AG04449 (cell line): ENCODE data around the gene SIAH1.
"Not testable (repeated sequence)": the region's sequence is repeated elsewhere in the genome, so short reads cannot be mapped to it uniquely, and the experiment has no call there.

Experiments used
- CTCF ChIA-PET: fragments of 350-600 bp; formaldehyde crosslinking; extraction: SDS; loops from one replicate; lab custom pipeline; 2021; ENCODE audit warnings: antibody characterized with exemption; lab: Yijun Ruan, JAX
- POLR2A ChIA-PET: fragments of 400-600, 350-600 bp; formaldehyde crosslinking; extraction: SDS; loops from one replicate; lab custom pipeline; 2020; ENCODE audit warnings: antibody characterized with exemption, inconsistent platforms; lab: Yijun Ruan, JAX
- DNase-seq: peaks from one replicate; pipeline ENCODE4 v3.0.0-alpha.2; 2010; ENCODE audit warnings: low read depth, low spot score
- H3K4me3 ChIP-seq: 2 replicates; pipeline ENCODE4 v1.5.1; 2011; ENCODE audit warnings: low read depth, mild to moderate bottlenecking, control low read depth, low read length
- CTCF ChIP-seq: IDR thresholded peaks from one replicate; pipeline ENCODE4 v1.5.1; 2011; ENCODE audit warnings: mild to moderate bottlenecking, moderate library complexity, low read length, control low read depth, inconsistent platforms; ENCODE audit not compliant: insufficient read depth; ENCODE audit errors: missing control alignments

The SIAH1 gene

DNA sequence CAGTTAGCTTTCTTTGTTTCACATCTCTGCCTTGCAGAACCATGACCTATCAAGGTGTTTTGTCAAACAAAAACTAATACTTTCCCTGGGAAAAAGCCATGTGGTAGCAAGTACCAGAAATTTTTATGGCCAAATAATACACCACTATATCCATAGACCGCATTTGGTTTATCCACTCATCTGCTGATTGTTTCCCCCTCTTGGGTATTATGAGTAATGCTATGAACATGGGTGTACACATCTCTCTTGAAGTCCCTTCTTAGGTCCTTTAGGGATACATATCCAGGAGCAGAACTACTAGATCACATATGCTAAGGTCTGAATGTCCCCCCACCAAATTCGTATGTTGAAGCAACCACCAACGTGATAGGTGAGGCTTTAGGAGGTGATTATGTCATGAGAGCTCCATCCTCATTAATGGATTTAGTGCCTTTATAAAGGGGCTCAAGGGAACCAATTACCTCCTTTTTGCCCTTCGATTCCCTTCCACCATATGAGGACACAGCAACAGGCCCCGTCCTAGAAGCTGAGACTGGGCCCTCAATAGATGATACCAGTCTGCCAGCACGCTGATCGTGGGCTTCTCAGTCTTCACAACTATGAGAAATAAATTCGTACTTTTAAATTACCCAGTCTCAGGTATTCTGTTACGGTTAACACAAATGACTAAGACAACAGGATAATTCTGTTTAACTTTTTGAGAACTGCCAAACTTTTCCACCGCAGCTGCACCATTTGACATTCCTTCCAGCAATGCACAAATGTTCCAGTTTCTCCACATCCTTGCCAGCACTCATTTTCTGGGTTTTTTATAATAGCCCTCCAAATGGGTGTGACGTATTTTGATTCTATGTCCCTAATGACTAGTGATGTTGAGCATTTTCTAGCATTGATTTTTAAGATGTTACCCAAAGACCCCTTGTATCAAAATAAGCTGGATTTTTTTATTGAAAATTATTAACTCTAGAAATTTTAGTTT is 30.0 kb downstream of the SIAH1 start:
- ChIA-PET CTCF (interaction anchor here (0.9 to 5.3 kb wide), 17 partner anchors 9 to 1213 kb away, joined by 3 to 77 read pairs (median 5); no protein-coding TSS in a partner anchor), POLR2A (no interaction called here)
- no peak for DNase-seq
- no peak overlapping the region for H3K4me3 ChIP-seq
- TF ChIP-seq CTCF: no peak

DNA sequence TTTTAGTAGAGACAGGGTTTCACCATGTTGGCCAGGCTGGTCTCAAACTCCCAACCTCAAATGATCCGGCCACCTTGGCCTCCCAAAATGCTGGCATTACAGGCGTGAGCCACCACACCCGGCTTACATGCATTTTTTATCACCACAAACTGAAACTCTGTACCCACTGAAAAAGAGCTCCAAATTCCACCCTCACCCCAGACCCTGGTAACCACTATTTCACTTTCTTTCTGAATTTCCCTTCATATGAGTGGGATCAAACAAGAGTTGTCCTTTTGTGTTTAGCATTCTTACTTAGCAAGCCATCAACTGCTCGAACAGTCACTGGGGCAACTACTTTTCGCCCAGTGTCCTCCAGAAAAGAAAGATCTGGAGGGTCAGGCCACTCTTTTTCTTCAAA is 30.8 kb downstream of the SIAH1 start:
- H3K4me3 ChIP-seq, DNase-seq: not testable (repeated sequence)
- ChIA-PET POLR2A (interaction anchor here (1.6 kb wide), 1 partner anchor 11 kb away, joined by 4 read pairs; no protein-coding TSS in a partner anchor), CTCF (interaction anchor here (0.6 to 5.3 kb wide), 16 partner anchors 9 to 275 kb away, joined by 3 to 77 read pairs (median 5); no protein-coding TSS in a partner anchor)

DNA sequence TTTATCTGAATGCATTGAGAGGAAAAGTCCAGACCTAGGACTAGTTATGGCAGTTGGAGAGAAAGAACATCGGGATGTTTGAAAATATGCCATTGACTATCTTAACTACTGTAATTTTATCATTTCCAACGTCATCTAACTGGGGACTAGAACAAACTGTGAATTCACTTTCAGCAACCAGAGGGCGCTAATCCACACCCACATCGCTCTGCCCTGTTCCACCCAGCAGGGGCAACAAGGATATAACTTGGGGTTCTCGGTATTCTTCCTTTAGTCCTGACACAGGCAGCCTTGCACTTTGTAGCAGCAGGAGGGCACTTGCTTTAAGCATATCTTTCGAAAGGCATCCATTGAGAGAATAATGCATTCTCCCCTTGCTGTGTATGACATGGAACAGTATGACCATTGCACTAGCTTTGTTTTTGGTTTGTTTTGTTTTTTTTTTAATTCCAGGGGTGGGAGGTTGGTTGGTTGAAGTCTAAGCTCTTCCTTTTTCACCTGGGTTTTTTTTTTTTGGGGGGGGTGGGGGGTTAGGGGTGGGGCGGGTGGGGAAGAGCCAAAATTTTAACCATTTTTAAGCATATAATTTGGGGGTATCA is 31.5 kb downstream of the SIAH1 start:
- H3K4me3 ChIP-seq: no peak overlapping the region
- ChIA-PET POLR2A (interaction anchor here (1.6 kb wide), 1 partner anchor 12 kb away, joined by 4 read pairs; no protein-coding TSS in a partner anchor), CTCF (interaction anchor here (0.6 to 5.3 kb wide), 19 partner anchors 8 to 276 kb away, joined by 3 to 77 read pairs (median 5); no protein-coding TSS in a partner anchor)
- TF ChIP-seq CTCF: peak; percentile 83
- no peak for DNase-seq

GRCh38 chr16:48352648-48353390 is 32.4 kb downstream of the SIAH1 start:
- ChIA-PET POLR2A (interaction anchor here (1.6 kb wide), 1 partner anchor 13 kb away, joined by 4 read pairs; no protein-coding TSS in a partner anchor), CTCF (interaction anchor here (0.6 to 5.3 kb wide), 14 partner anchors 7 to 277 kb away, joined by 3 to 77 read pairs (median 4); no protein-coding TSS in a partner anchor)
- no peak for TF ChIP-seq CTCF
- no peak overlapping the region for H3K4me3 ChIP-seq
- DNase-seq: no peak

- ChIA-PET POLR2A (interaction anchor here (1.0 kb wide), 1 partner anchor 193 kb away, joined by 3 read pairs; no protein-coding TSS in a partner anchor), CTCF (interaction anchor here (1.2 to 2.0 kb wide), 6 partner anchors 8 to 280 kb away, joined by 3 to 14 read pairs (median 4); no protein-coding TSS in a partner anchor)
- DNase-seq: no peak
- H3K4me3 ChIP-seq: no peak overlapping the region
- no peak for TF ChIP-seq CTCF
Measured at GRCh38 chr16:48350736-48351135, 34.5 kb downstream of the SIAH1 start.

DNA sequence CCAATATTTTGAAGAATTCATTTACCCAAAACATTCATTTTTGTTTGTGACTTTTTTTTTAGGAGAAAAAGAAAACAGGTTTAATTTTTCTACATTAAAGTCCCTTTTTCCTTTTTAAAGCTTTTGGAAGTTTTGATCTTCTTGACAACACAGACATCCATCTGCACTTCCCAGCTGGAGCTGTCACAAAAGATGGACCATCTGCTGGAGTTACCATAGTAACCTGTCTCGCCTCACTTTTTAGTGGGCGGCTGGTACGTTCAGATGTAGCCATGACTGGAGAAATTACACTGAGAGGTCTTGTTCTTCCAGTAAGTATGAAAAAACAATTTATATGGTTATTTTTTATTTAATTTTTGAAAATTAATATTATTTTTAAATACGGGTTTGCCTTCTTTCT is 37.2 kb downstream of the SIAH1 start:
- CTCF ChIA-PET: interaction anchor here (0.9 to 1.1 kb wide), 2 partner anchors 12 to 16 kb away, joined by 3 to 4 read pairs; no protein-coding TSS in a partner anchor
- no peak for TF ChIP-seq CTCF
- DNase-seq: no peak
- no peak overlapping the region for H3K4me3 ChIP-seq
- POLR2A ChIA-PET: no interaction called here
